HEK293 (cell line): ENCODE results near the gene ZSWIM3.

ENCODE experiments used
- CTCF ChIA-PET: fragments of 350-600 bp; formaldehyde crosslinking; extraction: SDS; loops from one replicate; lab custom pipeline; 2021; ENCODE audit warnings: antibody characterized with exemption; lab: Yijun Ruan, JAX
- POLR2A ChIA-PET: fragments of 300-600 bp; formaldehyde crosslinking; extraction: SDS; loops from one replicate; lab custom pipeline; 2020; ENCODE audit warnings: antibody characterized with exemption, inconsistent platforms; lab: Yijun Ruan, JAX
- H3K27ac ChIP-seq: fragments of 200-500 bp; sonication (Bioruptor generic); 2 replicates; pipeline ENCODE4 v1.5.1; 2014; ENCODE audit warnings: low read depth, low read length, control low read depth, inconsistent platforms; ENCODE audit errors: extremely low read depth
- H3K36me3 ChIP-seq, 2 experiments: fragments of 200-500 bp in 1 of 2; sonication (Bioruptor generic) in 1 of 2; 1 replicate in 1 of 2; 2 replicates in 1 of 2; pipeline ENCODE4 v1.5.1; 2014 to 2017; ENCODE audit warnings: inconsistent platforms in 2 of 2, low read length in 2 of 2; ENCODE audit not compliant: control insufficient read depth in 2 of 2, insufficient read depth in 1 of 2
- H3K4me1 ChIP-seq: fragments of 200-500 bp; sonication (Bioruptor generic); 2 replicates; pipeline ENCODE4 v1.5.1; 2014; ENCODE audit warnings: mild to moderate bottlenecking, low read length, inconsistent platforms; ENCODE audit not compliant: control insufficient read depth, insufficient read depth
- H3K4me3 ChIP-seq: 2 replicates; pipeline ENCODE4 v1.5.1; 2011; ENCODE audit warnings: low read depth, mild to moderate bottlenecking, control low read depth, low read length, moderate library complexity
- H3K9me3 ChIP-seq: fragments of 200-500 bp; sonication (Bioruptor generic); 2 replicates; pipeline ENCODE4 v1.5.1; 2014; ENCODE audit warnings: low read depth, low read length, inconsistent platforms; ENCODE audit not compliant: control insufficient read depth, insufficient read depth
- GLIS1 ChIP-seq: fragments of 450-650 bp; formaldehyde crosslinking; IDR thresholded peaks from 2 replicates; pipeline ENCODE4 v1.5.1; 2016; ENCODE audit warnings: missing biosample characterization, missing genetic modification characterization
- HOXD13 ChIP-seq: sonication (generic); formaldehyde crosslinking; IDR thresholded peaks from 2 replicates; pipeline ENCODE4 v1.8.0; 2022; ENCODE audit warnings: missing genetic modification reagents, borderline replicate concordance
- OSR2 ChIP-seq: fragments of 450-650 bp; formaldehyde crosslinking; IDR thresholded peaks from 2 replicates; pipeline ENCODE4 v1.5.1; 2016; ENCODE audit warnings: missing biosample characterization, missing genetic modification characterization
- ZFP3 ChIP-seq: fragments of 450-650 bp; formaldehyde crosslinking; IDR thresholded peaks from 2 replicates; pipeline ENCODE4 v1.5.1; 2016; ENCODE audit warnings: low read depth, missing biosample characterization, missing genetic modification characterization
- ZIC2 ChIP-seq: fragments of 450-650 bp; formaldehyde crosslinking; IDR thresholded peaks from 2 replicates; pipeline ENCODE4 v1.5.1; 2016; ENCODE audit warnings: missing biosample characterization, missing genetic modification characterization
- ZNF133 ChIP-seq: fragments of 450-650 bp; formaldehyde crosslinking; IDR thresholded peaks from 2 replicates; pipeline ENCODE4 v1.5.1; 2016; ENCODE audit warnings: missing biosample characterization, missing genetic modification characterization
- ZNF148 ChIP-seq: fragments of 450-650 bp; formaldehyde crosslinking; IDR thresholded peaks from 2 replicates; pipeline ENCODE4 v1.5.0; 2017; ENCODE audit warnings: missing biosample characterization, missing genetic modification characterization, borderline replicate concordance
- ZNF223 ChIP-seq: fragments of 450-650 bp; formaldehyde crosslinking; IDR thresholded peaks from 2 replicates; pipeline ENCODE4 v1.5.1; 2016; ENCODE audit warnings: missing biosample characterization, missing genetic modification characterization
- ZNF549 ChIP-seq: fragments of 450-650 bp; IDR thresholded peaks from 2 replicates; pipeline ENCODE4 v1.5.1; 2018; ENCODE audit warnings: missing biosample characterization, missing genetic modification characterization, mild to moderate bottlenecking, inconsistent platforms, moderate library complexity
- ZNF560 ChIP-seq: fragments of 450-650 bp; formaldehyde crosslinking; IDR thresholded peaks from 2 replicates; pipeline ENCODE4 v1.5.1; 2017; ENCODE audit warnings: missing biosample characterization, missing genetic modification characterization, borderline replicate concordance
- ZNF707 ChIP-seq: fragments of 450-650 bp; formaldehyde crosslinking; IDR thresholded peaks from 2 replicates; pipeline ENCODE4 v1.5.1; 2016; ENCODE audit warnings: missing biosample characterization, missing genetic modification characterization
- TF ChIP-seq, protein P1 (sequence below): fragments of 450-650 bp; formaldehyde crosslinking; IDR thresholded peaks from 2 replicates; pipeline ENCODE4 v1.5.1; 2016; ENCODE audit warnings: missing biosample characterization, missing genetic modification characterization

ZSWIM3 gene

GRCh38 chr20:45823949-45824835 is 33.2 kb upstream of the ZSWIM3 start (continued):
- TF ChIP-seq ZNF148 (no peak), ZNF133 (tag by site-specific recombination) (no peak)
- TF ChIP-seq, protein P1, sequence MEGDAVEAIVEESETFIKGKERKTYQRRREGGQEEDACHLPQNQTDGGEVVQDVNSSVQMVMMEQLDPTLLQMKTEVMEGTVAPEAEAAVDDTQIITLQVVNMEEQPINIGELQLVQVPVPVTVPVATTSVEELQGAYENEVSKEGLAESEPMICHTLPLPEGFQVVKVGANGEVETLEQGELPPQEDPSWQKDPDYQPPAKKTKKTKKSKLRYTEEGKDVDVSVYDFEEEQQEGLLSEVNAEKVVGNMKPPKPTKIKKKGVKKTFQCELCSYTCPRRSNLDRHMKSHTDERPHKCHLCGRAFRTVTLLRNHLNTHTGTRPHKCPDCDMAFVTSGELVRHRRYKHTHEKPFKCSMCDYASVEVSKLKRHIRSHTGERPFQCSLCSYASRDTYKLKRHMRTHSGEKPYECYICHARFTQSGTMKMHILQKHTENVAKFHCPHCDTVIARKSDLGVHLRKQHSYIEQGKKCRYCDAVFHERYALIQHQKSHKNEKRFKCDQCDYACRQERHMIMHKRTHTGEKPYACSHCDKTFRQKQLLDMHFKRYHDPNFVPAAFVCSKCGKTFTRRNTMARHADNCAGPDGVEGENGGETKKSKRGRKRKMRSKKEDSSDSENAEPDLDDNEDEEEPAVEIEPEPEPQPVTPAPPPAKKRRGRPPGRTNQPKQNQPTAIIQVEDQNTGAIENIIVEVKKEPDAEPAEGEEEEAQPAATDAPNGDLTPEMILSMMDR, result peak; percentile 76

DNA sequence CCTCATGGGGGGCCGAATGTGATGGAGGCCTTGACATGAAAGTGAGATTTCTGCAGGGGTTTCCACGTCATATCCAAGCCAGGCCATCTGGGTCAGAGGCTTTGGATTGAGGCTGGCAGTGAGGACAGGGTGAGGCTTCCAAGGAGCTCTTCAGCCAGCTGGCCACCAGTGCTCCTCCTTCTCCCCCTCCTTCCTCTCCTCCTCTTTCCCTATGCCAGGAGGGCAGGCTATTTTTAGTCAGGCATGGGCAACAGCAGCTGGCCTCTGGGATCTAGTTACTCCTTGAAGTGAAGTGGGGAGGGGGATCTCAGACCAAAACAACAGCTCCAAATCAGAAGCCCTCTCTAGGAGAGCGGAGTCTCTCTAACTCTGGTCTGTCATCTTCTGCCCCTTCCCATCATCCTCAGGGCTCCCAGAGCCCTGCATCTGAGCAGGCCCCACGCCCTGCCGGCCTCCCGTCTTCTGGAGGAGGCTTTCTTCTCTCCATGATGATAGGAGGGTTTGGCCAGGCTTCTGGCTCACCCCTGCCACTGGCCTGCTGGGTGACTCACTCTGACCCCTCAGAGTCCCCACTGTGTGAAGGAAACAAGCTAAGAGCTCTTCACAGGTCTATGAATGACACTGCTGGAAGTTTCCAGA is 30.9 kb upstream of the ZSWIM3 start:
- H3K9me3 ChIP-seq, result no peaks in the 10 kb centered on the region
- H3K4me1 ChIP-seq, result no peaks in the 10 kb centered on the region
- CTCF ChIA-PET, result no interaction called here
- 0 out of 2 replicates have a peak overlapping the region, but pooled peaks have one; percentile 31 for H3K27ac ChIP-seq
- H3K36me3 ChIP-seq, result no peaks in the 10 kb centered on the region
- POLR2A ChIA-PET, result interaction anchor here (1.7 kb wide), 1 partner anchor 9 kb away, joined by 5 read pairs; no protein-coding TSS in a partner anchor
- H3K4me3 ChIP-seq, result no peak overlapping the region
- no peak for TF ChIP-seq HOXD13 (CRISPR knock-in tag)
- TF ChIP-seq ZFP3 (tag by site-specific recombination), result no peak
- TF ChIP-seq OSR2 (tag by site-specific recombination), result no peak
- TF ChIP-seq ZNF223 (tag by site-specific recombination), result no peak
- TF ChIP-seq ZNF560 (tag by site-specific recombination), result no peak
- TF ChIP-seq, all 188 proteins: peak for 0

DNA sequence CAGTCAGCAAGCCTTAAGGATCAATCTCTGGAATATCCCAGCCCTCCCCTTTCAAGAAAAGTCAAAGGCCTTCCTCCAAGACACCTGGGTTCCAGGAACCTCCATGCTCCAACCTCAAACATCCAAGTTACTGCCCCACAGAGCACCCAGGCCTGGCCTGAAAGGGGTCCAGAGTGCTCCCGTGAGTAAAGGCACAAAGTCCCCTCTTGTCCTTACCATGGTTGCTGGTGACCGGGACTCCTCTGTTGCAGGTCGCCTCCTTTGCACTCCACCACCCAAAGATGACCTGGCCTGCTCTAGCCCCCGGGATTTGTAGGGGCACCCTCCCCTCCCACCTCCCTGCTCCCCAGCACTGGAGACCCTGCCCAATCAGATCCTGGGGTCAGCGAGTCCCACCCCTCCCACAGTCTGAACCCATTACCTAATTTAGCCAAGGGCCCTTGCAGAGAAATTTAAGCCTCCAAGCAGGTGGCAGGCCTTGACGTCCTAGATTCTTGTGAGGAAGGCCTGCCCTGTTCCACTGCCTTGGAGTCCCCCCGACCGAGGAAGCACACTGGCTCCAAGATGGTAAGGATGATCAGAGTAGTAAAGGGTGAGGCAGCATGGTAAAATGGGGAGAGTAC is 30.3 kb upstream of the ZSWIM3 start, which contains the start of gene TNNC2:
Gene TNNC2 (minus strand): TSS at position 283 of the 623 bp plus-strand sequence. CDS start 64 bp downstream, at position 219.
- Histone ChIP-seq H3K9me3 (no peaks in the 10 kb centered on the region), H3K4me3 (no peak within 1 kb of the TSS), H3K27ac (0 out of 2 replicates have a peak within 1 kb of the TSS, but pooled peaks have one; percentile 31), H3K36me3 (no peaks in the 10 kb centered on the region), H3K4me1 (no peaks in the 10 kb centered on the region)
- POLR2A ChIA-PET, result interaction anchor here (1.7 kb wide), 1 partner anchor 10 kb away, joined by 5 read pairs; no protein-coding TSS in a partner anchor
- TF ChIP-seq ZNF549 (tag by site-specific recombination), result no peak
- CTCF ChIA-PET, result interaction anchor here (1.1 kb wide), 1 partner anchor 28 kb away, joined by 3 read pairs; no protein-coding TSS in a partner anchor

- CTCF ChIA-PET, result interaction anchor here (1.1 kb wide), 1 partner anchor 29 kb away, joined by 3 read pairs; no protein-coding TSS in a partner anchor
- no peak overlapping the region for H3K4me3 ChIP-seq
- TF ChIP-seq ZIC2, result peak; percentile 32; the same call in 1 of the 2 replicates
- TF ChIP-seq ZNF707 (tag by site-specific recombination), result no peak
- TF ChIP-seq GLIS1 (tag by site-specific recombination), result peak; percentile 50
- TF ChIP-seq, all 188 proteins: peak for 2
- H3K27ac ChIP-seq, result no peak overlapping the region
- H3K4me1 ChIP-seq, result no peaks in the 10 kb centered on the region
- no peaks in the 10 kb centered on the region for H3K9me3 ChIP-seq
- POLR2A ChIA-PET, result interaction anchor here (0.8 kb wide), 1 partner anchor 11 kb away, joined by 3 read pairs; no protein-coding TSS in a partner anchor
- no peaks in the 10 kb centered on the region for H3K36me3 ChIP-seq
Observed at GRCh38 chr20:45827712-45828111, 29.7 kb upstream of the ZSWIM3 start.
